Measurements from ENCODE around the gene SIGLEC15.

The SIGLEC15 gene

DNA sequence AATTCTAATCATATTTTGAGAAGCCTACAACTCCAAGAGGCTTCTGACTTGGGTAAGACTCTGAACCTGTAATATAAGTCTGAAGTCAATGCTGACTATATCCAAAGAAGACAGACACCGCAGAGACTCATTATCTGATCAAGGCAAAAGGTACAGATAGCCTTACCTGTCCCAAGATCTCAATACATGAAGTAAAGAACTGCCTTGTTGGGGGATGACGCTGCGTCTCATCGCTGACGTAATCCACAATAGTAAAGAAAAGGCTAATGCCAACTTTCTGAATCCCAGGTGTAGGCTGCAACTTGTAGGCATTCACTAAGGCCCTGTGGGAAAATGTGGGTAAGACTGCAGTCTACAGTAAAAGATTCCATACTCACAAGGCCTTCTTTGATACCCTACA lies 62.1 kb downstream of the SIGLEC15 start:
- DNase-seq = no peak

DNA sequence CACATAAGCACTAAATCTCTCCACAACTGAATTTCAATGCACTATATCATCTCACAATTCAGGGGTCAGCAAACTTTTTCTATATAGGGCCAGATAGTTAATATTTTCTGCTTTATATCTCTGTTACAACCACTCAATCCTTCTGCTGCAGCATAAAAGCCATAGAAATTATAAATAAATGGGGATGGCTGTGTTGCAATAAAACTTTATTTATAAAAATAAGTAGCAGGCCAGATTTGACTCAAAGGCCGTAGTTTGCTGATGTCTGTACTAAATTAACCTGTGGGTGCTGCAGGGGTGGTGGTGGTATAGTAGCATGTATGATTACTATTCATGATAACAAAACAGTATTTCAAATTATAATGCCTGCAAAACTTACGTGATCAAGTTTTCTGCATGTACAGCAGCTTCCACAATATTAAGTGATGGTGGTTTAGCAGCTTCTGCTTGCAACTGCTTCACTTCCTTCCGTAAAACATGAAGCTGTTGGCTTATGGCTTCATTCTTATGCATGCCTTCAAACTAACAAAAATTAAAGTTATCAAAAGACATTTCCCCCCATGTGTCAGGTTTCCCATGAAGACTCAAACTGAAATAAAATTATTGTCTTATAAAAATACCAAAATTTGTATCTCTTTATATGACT lies 64.1 kb downstream of the SIGLEC15 start:
- DNase-seq = no peak

DNA sequence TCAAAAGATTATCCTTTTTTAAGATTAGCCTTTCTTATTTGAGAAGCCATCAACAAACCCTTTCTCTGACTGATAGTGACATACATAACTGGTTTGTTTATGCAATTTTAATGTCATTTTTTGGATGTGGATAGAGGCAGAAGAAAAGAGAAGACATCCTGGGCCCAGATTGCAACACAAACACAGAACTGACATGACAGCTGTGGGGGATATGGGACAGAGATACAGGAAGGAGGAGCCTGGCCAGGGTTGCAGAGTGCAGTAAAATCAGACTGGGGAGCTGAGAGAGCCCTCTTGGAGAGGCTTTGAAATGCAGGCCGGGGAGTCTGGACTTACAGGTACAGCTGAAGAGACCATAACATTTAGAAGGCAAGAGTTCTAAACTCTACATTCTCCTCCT lies 65.1 kb downstream of the SIGLEC15 start:
- DNase-seq = no peak

DNA sequence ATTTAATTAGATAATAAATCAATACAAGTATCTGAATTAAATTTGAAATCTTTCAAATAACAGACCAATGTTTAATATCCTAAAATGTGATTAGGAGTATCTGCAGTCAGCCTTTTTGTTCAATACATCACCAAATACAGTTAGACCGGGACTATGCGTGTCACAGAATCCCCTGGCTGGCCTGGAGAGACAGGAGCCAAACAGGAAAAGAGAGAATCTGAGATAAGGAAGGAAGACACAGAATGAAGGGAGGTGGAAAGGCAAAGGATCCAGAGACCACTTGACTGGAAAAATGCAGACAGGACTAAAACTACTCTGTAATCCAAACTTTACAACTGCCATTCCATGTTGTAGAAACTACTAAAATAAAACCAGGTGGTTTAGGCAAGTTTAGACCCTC lies 66.3 kb downstream of the SIGLEC15 start:
- DNase-seq = no peak
